ENCODE data around the gene SFMBT2.

DNA sequence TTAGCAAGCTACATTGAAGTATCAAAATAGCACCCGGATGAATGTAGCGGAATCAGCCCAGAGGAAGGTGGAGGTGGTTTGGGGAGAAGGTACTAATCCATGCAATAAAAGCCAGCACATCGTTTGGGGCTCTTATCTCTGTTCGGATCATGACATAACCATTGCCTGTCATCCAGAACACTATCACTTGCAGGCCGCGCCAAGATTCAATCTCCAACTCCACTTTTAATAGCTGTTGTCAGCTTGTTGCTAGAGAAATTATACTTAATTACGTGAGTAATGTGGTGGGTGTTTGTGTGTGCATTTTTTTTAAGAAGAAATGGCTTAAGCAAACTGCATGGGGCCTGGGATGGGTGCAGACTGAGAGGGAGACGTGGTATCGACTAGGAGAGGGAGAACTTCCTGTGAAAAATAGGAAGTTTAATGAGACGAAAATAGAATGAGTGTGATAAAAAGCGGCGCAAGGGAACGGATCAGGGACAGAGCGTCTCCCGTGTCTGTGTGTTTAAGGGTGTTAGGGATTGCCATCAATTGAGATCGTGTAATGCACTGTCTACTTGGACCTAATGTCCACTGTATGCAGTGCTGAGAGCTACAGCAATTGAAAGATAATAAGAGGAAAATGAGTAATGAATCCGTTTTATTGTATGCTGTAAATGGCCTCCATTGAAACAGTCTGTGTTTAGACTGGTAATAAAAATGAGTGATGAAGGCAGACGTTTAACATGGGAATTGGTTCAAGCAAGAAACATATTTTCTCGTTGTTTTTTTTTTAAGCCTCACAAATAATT is 27.6 kb upstream of the SFMBT2 start:
- TF ChIP-seq PHF21A (CRISPR knock-in tag; IDR thresholded peaks at IDR 0.05) (no peak), EP300 (IDR thresholded peaks at IDR 0.05; ENCODE audit: low read depth in 2 of 2, low read length in 2 of 2) (no peak), EP300 (CRISPR knock-in tag; IDR thresholded peaks at IDR 0.05; ENCODE audit: borderline replicate concordance) (no peak), HNRNPH1 (optimal IDR thresholded peaks at IDR 0.05; ENCODE audit: low read depth, low read length) (no peak), ZKSCAN8 (CRISPR knock-in tag; IDR thresholded peaks at IDR 0.05; ENCODE audit: borderline replicate concordance) (no peak), SRSF1 (optimal IDR thresholded peaks at IDR 0.05; ENCODE audit: low read depth, low read length) (no peak), EZH2 (conservative IDR thresholded peaks at IDR 0.05; ENCODE audit: low read depth, low read length) (no peak), SP1 (IDR thresholded peaks at IDR 0.05) (no peak), SP1 (CRISPR knock-in tag; IDR thresholded peaks at IDR 0.05) (no peak), ELF4 (CRISPR knock-in tag; IDR thresholded peaks at IDR 0.05; ENCODE audit: borderline replicate concordance) (no peak)
- TF ChIP-seq, protein P1, sequence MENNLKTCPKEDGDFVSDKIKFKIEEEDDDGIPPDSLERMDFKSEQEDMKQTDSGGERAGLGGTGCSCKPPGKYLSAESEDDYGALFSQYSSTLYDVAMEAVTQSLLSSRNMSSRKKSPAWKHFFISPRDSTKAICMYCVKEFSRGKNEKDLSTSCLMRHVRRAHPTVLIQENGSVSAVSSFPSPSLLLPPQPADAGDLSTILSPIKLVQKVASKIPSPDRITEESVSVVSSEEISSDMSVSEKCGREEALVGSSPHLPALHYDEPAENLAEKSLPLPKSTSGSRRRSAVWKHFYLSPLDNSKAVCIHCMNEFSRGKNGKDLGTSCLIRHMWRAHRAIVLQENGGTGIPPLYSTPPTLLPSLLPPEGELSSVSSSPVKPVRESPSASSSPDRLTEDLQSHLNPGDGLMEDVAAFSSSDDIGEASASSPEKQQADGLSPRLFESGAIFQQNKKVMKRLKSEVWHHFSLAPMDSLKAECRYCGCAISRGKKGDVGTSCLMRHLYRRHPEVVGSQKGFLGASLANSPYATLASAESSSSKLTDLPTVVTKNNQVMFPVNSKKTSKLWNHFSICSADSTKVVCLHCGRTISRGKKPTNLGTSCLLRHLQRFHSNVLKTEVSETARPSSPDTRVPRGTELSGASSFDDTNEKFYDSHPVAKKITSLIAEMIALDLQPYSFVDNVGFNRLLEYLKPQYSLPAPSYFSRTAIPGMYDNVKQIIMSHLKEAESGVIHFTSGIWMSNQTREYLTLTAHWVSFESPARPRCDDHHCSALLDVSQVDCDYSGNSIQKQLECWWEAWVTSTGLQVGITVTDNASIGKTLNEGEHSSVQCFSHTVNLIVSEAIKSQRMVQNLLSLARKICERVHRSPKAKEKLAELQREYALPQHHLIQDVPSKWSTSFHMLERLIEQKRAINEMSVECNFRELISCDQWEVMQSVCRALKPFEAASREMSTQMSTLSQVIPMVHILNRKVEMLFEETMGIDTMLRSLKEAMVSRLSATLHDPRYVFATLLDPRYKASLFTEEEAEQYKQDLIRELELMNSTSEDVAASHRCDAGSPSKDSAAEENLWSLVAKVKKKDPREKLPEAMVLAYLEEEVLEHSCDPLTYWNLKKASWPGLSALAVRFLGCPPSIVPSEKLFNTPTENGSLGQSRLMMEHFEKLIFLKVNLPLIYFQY (CRISPR knock-in tag; IDR thresholded peaks at IDR 0.05; ENCODE audit: borderline replicate concordance) = no peak
- TF ChIP-seq, protein P2, sequence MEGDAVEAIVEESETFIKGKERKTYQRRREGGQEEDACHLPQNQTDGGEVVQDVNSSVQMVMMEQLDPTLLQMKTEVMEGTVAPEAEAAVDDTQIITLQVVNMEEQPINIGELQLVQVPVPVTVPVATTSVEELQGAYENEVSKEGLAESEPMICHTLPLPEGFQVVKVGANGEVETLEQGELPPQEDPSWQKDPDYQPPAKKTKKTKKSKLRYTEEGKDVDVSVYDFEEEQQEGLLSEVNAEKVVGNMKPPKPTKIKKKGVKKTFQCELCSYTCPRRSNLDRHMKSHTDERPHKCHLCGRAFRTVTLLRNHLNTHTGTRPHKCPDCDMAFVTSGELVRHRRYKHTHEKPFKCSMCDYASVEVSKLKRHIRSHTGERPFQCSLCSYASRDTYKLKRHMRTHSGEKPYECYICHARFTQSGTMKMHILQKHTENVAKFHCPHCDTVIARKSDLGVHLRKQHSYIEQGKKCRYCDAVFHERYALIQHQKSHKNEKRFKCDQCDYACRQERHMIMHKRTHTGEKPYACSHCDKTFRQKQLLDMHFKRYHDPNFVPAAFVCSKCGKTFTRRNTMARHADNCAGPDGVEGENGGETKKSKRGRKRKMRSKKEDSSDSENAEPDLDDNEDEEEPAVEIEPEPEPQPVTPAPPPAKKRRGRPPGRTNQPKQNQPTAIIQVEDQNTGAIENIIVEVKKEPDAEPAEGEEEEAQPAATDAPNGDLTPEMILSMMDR (CRISPR knock-in tag; IDR thresholded peaks at IDR 0.05) = no peak
- TF ChIP-seq, protein P3, sequence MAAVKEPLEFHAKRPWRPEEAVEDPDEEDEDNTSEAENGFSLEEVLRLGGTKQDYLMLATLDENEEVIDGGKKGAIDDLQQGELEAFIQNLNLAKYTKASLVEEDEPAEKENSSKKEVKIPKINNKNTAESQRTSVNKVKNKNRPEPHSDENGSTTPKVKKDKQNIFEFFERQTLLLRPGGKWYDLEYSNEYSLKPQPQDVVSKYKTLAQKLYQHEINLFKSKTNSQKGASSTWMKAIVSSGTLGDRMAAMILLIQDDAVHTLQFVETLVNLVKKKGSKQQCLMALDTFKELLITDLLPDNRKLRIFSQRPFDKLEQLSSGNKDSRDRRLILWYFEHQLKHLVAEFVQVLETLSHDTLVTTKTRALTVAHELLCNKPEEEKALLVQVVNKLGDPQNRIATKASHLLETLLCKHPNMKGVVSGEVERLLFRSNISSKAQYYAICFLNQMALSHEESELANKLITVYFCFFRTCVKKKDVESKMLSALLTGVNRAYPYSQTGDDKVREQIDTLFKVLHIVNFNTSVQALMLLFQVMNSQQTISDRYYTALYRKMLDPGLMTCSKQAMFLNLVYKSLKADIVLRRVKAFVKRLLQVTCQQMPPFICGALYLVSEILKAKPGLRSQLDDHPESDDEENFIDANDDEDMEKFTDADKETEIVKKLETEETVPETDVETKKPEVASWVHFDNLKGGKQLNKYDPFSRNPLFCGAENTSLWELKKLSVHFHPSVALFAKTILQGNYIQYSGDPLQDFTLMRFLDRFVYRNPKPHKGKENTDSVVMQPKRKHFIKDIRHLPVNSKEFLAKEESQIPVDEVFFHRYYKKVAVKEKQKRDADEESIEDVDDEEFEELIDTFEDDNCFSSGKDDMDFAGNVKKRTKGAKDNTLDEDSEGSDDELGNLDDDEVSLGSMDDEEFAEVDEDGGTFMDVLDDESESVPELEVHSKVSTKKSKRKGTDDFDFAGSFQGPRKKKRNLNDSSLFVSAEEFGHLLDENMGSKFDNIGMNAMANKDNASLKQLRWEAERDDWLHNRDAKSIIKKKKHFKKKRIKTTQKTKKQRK (IDR thresholded peaks at IDR 0.05; ENCODE audit: low read length) = no peak

Measured in HepG2 (cell line).